Nephron progenitor cell (in vitro differentiated cells): Measurements from ENCODE around the gene CMTM4.

Experiments
- DNase-seq: peaks from one replicate; pipeline ENCODE4 v3.0.0; 2021
- H3K27ac Mint-ChIP-seq: 2 replicates; pipeline ENCODE4 v1.8.0; 2021; ENCODE audit warnings: mild to moderate bottlenecking, moderate library complexity, mixed read lengths
- H3K27me3 Mint-ChIP-seq: 2 replicates; pipeline ENCODE4 v1.8.0; 2021; ENCODE audit warnings: mild to moderate bottlenecking, low read depth, mixed read lengths; ENCODE audit not compliant: poor library complexity
- H3K36me3 Mint-ChIP-seq: 2 replicates; pipeline ENCODE4 v1.8.0; 2021; ENCODE audit warnings: low read depth, mixed read lengths
- H3K4me1 Mint-ChIP-seq: 2 replicates; pipeline ENCODE4 v1.8.0; 2021; ENCODE audit warnings: mixed read lengths
- H3K4me3 Mint-ChIP-seq: 2 replicates; pipeline ENCODE4 v1.8.0; 2021; ENCODE audit warnings: mild to moderate bottlenecking, moderate library complexity, mixed read lengths
- H3K9me3 Mint-ChIP-seq: 2 replicates; pipeline ENCODE4 v1.8.0; 2021; ENCODE audit warnings: mild to moderate bottlenecking, moderate library complexity, mixed read lengths
- CTCF ChIP-seq: fragments of 200-600 bp; sonication (generic); IDR thresholded peaks from 2 replicates; pipeline ENCODE4 v1.5.0; 2021; ENCODE audit warnings: antibody characterized with exemption

The CMTM4 gene

GRCh38 chr16:66604376-66605176 is 92.0 kb downstream of the CMTM4 start, which contains the start of gene CMTM3:
CMTM3 (plus strand) TSS chr16:66604704; CDS start chr16:66604806, 102 bp downstream.
- peak within 1 kb of the TSS; percentile 91 for H3K4me3 Mint-ChIP-seq
- H3K27me3 Mint-ChIP-seq = peaks cover 5% of the 10 kb centered on the region
- peak within 1 kb of the TSS; percentile 95 for H3K27ac Mint-ChIP-seq
- DNase-seq = peak; percentile 87
- H3K36me3 Mint-ChIP-seq = peaks cover 4% of the 10 kb centered on the region
- peaks cover 53% of the 10 kb centered on the region for H3K4me1 Mint-ChIP-seq
- peak; percentile 54 for TF ChIP-seq CTCF
- no peaks in the 10 kb centered on the region for H3K9me3 Mint-ChIP-seq

GRCh38 chr16:66603537-66604375 is 92.8 kb downstream of the CMTM4 start:
- TF ChIP-seq CTCF = no peak
- Mint-ChIP-seq H3K9me3 (no peaks in the 10 kb centered on the region), H3K4me3 (peak overlapping the region; percentile 91), H3K4me1 (peaks cover 51% of the 10 kb centered on the region), H3K27ac (peak overlapping the region; percentile 95), H3K36me3 (peaks cover 2% of the 10 kb centered on the region), H3K27me3 (peaks cover 5% of the 10 kb centered on the region)
- peak; percentile 68 for DNase-seq

GRCh38 chr16:66601471-66601870 is 95.1 kb downstream of the CMTM4 start:
- H3K27ac Mint-ChIP-seq = no peak overlapping the region

GRCh38 chr16:66600477-66600876 is 96.1 kb downstream of the CMTM4 start:
- peaks cover 27% of the 10 kb centered on the region for H3K4me1 Mint-ChIP-seq
- H3K27ac Mint-ChIP-seq = no peak overlapping the region
- no peak for DNase-seq
- no peaks in the 10 kb centered on the region for H3K36me3 Mint-ChIP-seq
- TF ChIP-seq CTCF = no peak
- H3K4me3 Mint-ChIP-seq = no peak overlapping the region
- H3K27me3 Mint-ChIP-seq = peaks cover 5% of the 10 kb centered on the region
- no peaks in the 10 kb centered on the region for H3K9me3 Mint-ChIP-seq

More at GRCh38 chr16:66601471-66601870, 95.1 kb downstream of the CMTM4 start:
- DNase-seq = no peak
- Mint-ChIP-seq H3K4me3 (no peak overlapping the region), H3K4me1 (peaks cover 34% of the 10 kb centered on the region), H3K27me3 (peaks cover 5% of the 10 kb centered on the region), H3K9me3 (no peaks in the 10 kb centered on the region), H3K36me3 (no peaks in the 10 kb centered on the region)
- TF ChIP-seq CTCF = no peak

GRCh38 chr16:66599726-66600125 is 96.8 kb downstream of the CMTM4 start:
- no peak for TF ChIP-seq CTCF
- Mint-ChIP-seq H3K4me3 (no peak overlapping the region), H3K27ac (no peak overlapping the region), H3K27me3 (peaks cover 5% of the 10 kb centered on the region), H3K4me1 (peaks cover 27% of the 10 kb centered on the region), H3K9me3 (no peaks in the 10 kb centered on the region), H3K36me3 (no peaks in the 10 kb centered on the region)
- no peak for DNase-seq
